ENCODE data around the gene TBC1D22A. TPM values are rescaled to one million over a fixed set of nuclear protein-coding genes. Genes with fewer than 3 reads are reported as not detected.

Gene TBC1D22A
- total RNA-seq, 6 experiments from 2014 or later, result 10.9 to 18.1 (median 14.0) TPM

DNA sequence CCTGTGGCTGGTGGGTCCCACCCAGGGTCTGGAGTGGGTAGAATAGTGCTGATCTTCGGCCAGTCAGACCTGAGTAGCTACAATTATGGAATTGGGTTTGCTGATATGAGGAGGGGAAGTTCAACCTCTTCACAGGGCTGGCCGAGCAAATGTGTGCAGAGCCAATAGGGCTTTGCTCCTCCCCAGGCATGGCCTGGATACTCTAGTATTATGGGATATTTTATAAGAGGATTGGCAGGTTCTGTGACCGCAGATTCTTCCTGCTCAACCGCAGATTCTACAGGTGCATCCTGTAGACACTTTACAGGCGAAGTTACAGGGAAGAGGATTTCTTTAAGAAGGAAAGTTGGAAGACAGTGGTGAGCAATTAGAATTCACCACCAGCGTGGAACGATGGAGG, 44.3 kb downstream of the TBC1D22A start:
- intact Hi-C loops (cut with DNase I), result no loop called here
- H3K4me1 ChIP-seq, result no peaks in the 10 kb centered on the region
- no peaks in the 10 kb centered on the region for H3K9me3 ChIP-seq
- no peaks in the 10 kb centered on the region for H3K36me3 ChIP-seq
- no peak overlapping the region for H3K4me3 ChIP-seq
- DNase-seq (no peak), ATAC-seq (no peak)
- no peak overlapping the region for H3K27ac ChIP-seq
- 85% methylated on average over 6 of the region's 7 CpGs for WGBS (ENCODE audit: insufficient coverage, low coverage, low lambda C conversion rate, missing lambda C conversion rate)
- no peaks in the 10 kb centered on the region for H3K27me3 ChIP-seq
- TF ChIP-seq, protein P1, sequence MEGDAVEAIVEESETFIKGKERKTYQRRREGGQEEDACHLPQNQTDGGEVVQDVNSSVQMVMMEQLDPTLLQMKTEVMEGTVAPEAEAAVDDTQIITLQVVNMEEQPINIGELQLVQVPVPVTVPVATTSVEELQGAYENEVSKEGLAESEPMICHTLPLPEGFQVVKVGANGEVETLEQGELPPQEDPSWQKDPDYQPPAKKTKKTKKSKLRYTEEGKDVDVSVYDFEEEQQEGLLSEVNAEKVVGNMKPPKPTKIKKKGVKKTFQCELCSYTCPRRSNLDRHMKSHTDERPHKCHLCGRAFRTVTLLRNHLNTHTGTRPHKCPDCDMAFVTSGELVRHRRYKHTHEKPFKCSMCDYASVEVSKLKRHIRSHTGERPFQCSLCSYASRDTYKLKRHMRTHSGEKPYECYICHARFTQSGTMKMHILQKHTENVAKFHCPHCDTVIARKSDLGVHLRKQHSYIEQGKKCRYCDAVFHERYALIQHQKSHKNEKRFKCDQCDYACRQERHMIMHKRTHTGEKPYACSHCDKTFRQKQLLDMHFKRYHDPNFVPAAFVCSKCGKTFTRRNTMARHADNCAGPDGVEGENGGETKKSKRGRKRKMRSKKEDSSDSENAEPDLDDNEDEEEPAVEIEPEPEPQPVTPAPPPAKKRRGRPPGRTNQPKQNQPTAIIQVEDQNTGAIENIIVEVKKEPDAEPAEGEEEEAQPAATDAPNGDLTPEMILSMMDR (IDR thresholded peaks at IDR 0.05), result no peak
- TF ChIP-seq POLR2A (IDR thresholded peaks at IDR 0.05), result no peak

DNA sequence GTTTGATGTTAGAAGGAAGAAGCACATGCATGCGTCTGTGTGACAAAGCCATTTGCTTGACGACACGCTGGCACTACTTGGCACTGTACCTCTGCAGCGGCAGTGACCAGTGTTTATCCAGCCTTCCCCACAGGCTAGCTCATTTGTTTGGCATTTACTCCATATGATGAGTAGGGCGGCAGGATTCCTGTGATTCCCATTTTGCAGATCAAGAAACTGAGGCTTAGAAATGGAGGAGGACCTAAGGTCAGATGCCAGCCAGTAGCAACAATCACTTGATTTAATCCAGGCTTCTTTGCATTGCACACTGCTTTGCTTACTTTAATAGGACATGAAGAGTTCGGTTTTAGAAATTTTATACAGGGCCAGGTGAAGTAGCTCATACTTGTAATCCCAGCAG, 45.0 kb downstream of the TBC1D22A start:
- H3K4me3 ChIP-seq, result no peak overlapping the region
- TF ChIP-seq, protein P1 (IDR thresholded peaks at IDR 0.05), result no peak
- TF ChIP-seq POLR2A (IDR thresholded peaks at IDR 0.05), result no peak
- H3K36me3 ChIP-seq, result no peaks in the 10 kb centered on the region
- no peak for ATAC-seq
- WGBS (ENCODE audit: insufficient coverage, low coverage, low lambda C conversion rate, missing lambda C conversion rate), result 86% methylated on average over 5 of the region's 6 CpGs
- H3K4me1 ChIP-seq, result no peaks in the 10 kb centered on the region
- H3K9me3 ChIP-seq, result no peaks in the 10 kb centered on the region
- H3K27ac ChIP-seq, result no peak overlapping the region
- H3K27me3 ChIP-seq, result no peaks in the 10 kb centered on the region
- no peak for DNase-seq
- intact Hi-C loops (cut with DNase I), result no loop called here

DNA sequence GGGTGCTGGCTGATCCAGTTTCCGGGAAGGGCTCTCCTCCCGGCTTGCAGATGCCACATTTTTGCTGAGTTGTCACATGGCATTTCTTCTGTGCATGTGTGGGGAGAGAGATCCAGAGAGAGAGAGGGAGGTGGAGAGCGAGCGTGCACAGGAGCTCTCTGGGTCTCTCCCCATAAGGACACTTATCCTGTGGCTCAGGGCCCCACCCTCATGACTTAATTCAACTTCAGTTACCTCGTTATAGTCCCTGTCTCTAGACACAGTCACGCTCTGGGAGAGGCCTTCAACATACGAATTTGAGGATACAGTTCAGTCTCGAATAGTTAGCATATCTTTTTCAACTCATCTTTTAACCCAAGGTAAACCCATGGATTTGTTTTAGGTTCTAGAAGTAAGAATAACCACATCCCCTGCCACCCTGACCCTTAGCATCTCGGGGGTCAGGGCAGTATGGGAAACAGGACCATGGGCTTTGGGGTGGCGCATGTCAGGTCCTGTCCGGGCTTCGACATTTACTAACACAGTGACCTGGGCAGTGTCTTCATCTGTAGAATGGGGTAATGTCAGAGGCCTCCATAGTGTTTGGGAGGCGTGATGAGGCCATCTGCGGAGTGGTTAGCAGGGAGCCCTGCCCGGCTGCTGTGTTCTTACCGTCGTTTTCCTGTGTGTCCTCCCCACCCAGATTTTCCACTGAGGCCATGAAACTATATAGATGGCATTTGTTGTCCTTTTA, 46.9 kb downstream of the TBC1D22A start:
- H3K27ac ChIP-seq, result no peak overlapping the region
- DNase-seq (no peak), ATAC-seq (no peak)
- H3K4me1 ChIP-seq, result peaks cover 0 to 6% (median 3%) of the 10 kb centered on the region in 4 donors
- 98% methylated on average over 7 of the region's 17 CpGs for WGBS (ENCODE audit: insufficient coverage, low coverage, low lambda C conversion rate, missing lambda C conversion rate)
- H3K9me3 ChIP-seq, result no peaks in the 10 kb centered on the region
- TF ChIP-seq, protein P1 (IDR thresholded peaks at IDR 0.05), result no peak
- no peak for TF ChIP-seq POLR2A (IDR thresholded peaks at IDR 0.05)
- H3K27me3 ChIP-seq, result no peaks in the 10 kb centered on the region
- no peaks in the 10 kb centered on the region for H3K36me3 ChIP-seq
- no peak overlapping the region for H3K4me3 ChIP-seq
- intact Hi-C loops (cut with DNase I), result no loop called here

DNA sequence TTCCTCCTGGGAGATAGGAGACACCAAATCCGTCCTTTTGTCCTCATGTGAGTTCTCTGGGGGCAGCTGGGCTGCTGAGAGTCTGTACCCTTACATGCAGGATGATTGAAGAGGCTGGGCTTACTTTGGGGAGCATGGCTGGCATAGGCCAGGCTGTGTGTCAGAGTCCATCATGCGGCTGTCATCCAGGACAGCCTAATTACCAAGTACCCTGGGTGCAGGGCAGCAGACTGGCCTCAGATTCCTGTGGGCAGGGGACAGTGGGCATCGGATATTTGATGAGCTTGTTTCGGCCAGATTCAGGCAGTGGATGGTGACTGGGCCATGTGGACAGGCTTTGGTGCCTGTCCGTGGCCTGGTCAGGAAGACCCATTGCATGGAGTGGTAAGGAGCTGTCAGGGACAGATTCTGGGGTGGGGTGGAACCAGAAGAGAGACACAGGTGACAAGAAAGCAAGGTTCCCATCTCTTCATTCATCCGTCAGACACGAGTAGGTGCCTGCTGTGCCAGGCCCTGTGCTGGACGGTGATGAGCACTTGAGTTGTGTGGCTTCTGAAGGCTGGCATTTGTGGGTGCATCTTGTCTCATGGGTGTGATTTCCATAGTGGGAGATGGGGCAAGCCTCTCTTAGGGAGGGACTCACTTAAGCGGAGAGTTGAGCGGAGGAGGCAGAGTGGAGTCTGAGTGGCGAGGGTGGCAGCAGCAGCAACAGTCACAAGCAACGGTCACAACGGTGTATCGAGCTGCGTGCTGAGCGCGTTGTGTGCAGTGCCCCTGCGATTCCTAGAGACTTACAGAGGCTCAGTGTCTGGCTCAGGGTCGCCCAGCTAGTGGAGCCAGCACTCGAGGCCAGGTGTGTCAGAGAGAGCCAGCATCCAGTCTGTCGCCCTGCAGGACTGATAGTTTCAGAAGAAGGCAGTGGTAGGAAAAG, 48.7 kb downstream of the TBC1D22A start:
- WGBS (ENCODE audit: insufficient coverage, low coverage, low lambda C conversion rate, missing lambda C conversion rate), result 90% methylated on average over 2 of the region's 21 CpGs
- H3K4me1 ChIP-seq, result peaks cover 0 to 21% (median 9%) of the 10 kb centered on the region in 4 donors
- no peak overlapping the region for H3K4me3 ChIP-seq
- TF ChIP-seq POLR2A (IDR thresholded peaks at IDR 0.05), result no peak
- TF ChIP-seq, protein P1 (IDR thresholded peaks at IDR 0.05), result no peak
- intact Hi-C loops (cut with DNase I), result loop anchor here in 1 of 2 donors (10.0 kb wide), 1 partner anchor 124 kb away; no protein-coding TSS in a partner anchor
- H3K27ac ChIP-seq, result no peak overlapping the region
- no peaks in the 10 kb centered on the region for H3K27me3 ChIP-seq
- H3K36me3 ChIP-seq, result no peaks in the 10 kb centered on the region
- DNase-seq, result peak in 1 of 3 donors; percentile 40
- ATAC-seq, result no peak
- no peaks in the 10 kb centered on the region for H3K9me3 ChIP-seq

All from right lobe of liver (tissue), 6 donors.